Stomach (tissue), 9 donors: ENCODE measurements around the gene ZNF438. TPM values are rescaled to one million over a fixed set of nuclear protein-coding genes. Genes with fewer than 3 reads are reported as not detected.

Source experiments
- DNase-seq, 2 donors: peaks; one replicate each; pipeline versions ENCODE4 v3.0.0 to v3.0.0-alpha.2; 2013 to 2019
- H3K27ac ChIP-seq, 5 donors: fragments of 200-600 bp in 4 of 5; sonication (generic) in 4 of 5; one replicate each; pipeline ENCODE4 v1.5.1; 2013 to 2019; ENCODE audit warnings: mild to moderate bottlenecking in 1 of 5, moderate library complexity in 1 of 5
- H3K27me3 ChIP-seq, 3 donors: fragments of 200-600 bp; sonication (generic); one replicate each; pipeline ENCODE4 v1.5.1; 2017 to 2019; ENCODE audit warnings: mixed run types in 1 of 3
- H3K36me3 ChIP-seq, 4 donors: fragments of 200-600 bp; sonication (generic); 1 replicate in 3 of 4; 2 replicates in 1 of 4; pipeline ENCODE4 v1.5.1; 2016 to 2019
- H3K4me1 ChIP-seq, 4 donors: fragments of 200-600 bp; sonication (generic); one replicate each; pipeline ENCODE4 v1.5.1; 2016 to 2019
- H3K4me3 ChIP-seq, 4 donors: fragments of 200-600 bp; sonication (generic) in 3 of 4; one replicate each; pipeline ENCODE4 v1.5.1; 2016 to 2019; ENCODE audit warnings: mild to moderate bottlenecking in 1 of 4
- H3K9me3 ChIP-seq, 4 donors: fragments of 200-600 bp; sonication (generic); one replicate each; pipeline ENCODE4 v1.5.1; 2016 to 2019
- EP300 ChIP-seq: sonication (generic); formaldehyde crosslinking; IDR thresholded peaks from one replicate; pipeline ENCODE4 v1.6.1; 2017; ENCODE audit warnings: antibody characterized with exemption
- POLR2A ChIP-seq, 4 donors: fragments of 450-650 bp; IDR thresholded peaks; one replicate each; pipeline ENCODE4 v1.6.1; 2016; ENCODE audit warnings: antibody characterized with exemption in 4 of 4, control low read depth in 2 of 4, mild to moderate bottlenecking in 1 of 4, moderate library complexity in 1 of 4
- POLR2AphosphoS5 ChIP-seq, 3 donors: sonication (generic); formaldehyde crosslinking; IDR thresholded peaks; one replicate each; pipeline ENCODE4 v1.6.1; 2016; ENCODE audit warnings: antibody characterized with exemption in 3 of 3
- WGBS, 5 donors: extraction: QIAGEN DNeasy Blood & Tissue Kit in 3 of 5; methylation state at CpG; one replicate each; pipeline versions ENCODE4 v1.1.5 to v1.1.7; 2013 to 2018; 5-methylcytosine and 5-hydroxymethylcytosine counted together
- intact Hi-C: fragments of 100-400 bp; cut with DNase I; formaldehyde crosslinking; loops from one replicate; pipeline ENCODE4 v1.15.1; 2023; ENCODE audit warnings: low total_unique reads
- polyA plus RNA-seq, 3 donors: library from polyadenylated mRNA; stranded (reverse); fragments of 200-250 nt; gene quantifications; one replicate each; pipeline ENCODE4 v1.2.3, GENCODE V29; 2013
- total RNA-seq, 5 donors: library from RNA; depleted of rRNA; stranded (reverse); fragments of >200 nt; gene quantifications; one replicate each; pipeline versions ENCODE4 v1.1.0 to v1.2.3, GENCODE V29; 2014 to 2016
- TF ChIP-seq, protein P1 (sequence below), 7 experiments: fragments of 450-650 bp in 4 of 7; fragments of 200-600 bp in 3 of 7; sonication (generic) in 3 of 7; IDR thresholded peaks; one replicate each; pipeline ENCODE4 v1.5.1; 2016 to 2019; ENCODE audit warnings: antibody characterized with exemption in 7 of 7, control low read depth in 2 of 7, mild to moderate bottlenecking in 1 of 7
- donor health status: healthy with polysubstance abuse.
- donor health status: Bipolar disorder and iron deficiency.
- donor health status: healthy.

ZNF438 gene
- total and polyA plus RNA-seq, 8 donors = 3.5 to 37.9 (median 5.4) TPM; not detected in 1

DNA sequence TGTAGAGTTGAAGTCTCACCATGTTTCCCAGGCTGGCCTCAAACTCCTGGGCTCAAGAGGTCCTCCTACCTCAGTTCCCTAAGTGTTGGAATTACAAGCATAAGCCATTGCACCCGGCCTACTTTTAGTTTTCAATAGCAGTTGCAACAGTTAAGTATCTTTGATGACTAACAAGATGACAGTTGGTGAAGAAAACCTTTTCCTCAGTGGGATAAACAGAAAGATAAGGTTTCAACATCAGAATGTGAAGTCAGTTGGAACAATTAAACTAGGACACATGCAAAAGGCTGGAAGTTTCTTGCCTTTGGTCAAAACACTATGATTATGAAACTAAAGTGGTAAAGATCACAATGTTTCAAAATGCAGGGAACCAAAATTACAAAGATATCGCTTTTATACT lies 169.2 kb downstream of the ZNF438 start:
- Histone ChIP-seq H3K9me3 (no peaks in the 10 kb centered on the region), H3K27ac (peak overlapping the region in 3 of 5 donors; percentile 18 to 56 (median 39)), H3K36me3 (no peaks in the 10 kb centered on the region), H3K27me3 (no peaks in the 10 kb centered on the region), H3K4me3 (no peak overlapping the region), H3K4me1 (peaks cover 0 to 38% (median 0%) of the 10 kb centered on the region in 4 donors)
- WGBS, 5 donors = 61 to 84% (median 81%) methylated on average over 2 of the region's 2 CpGs
- DNase-seq = no peak
- intact Hi-C loops = no loop called here
- TF ChIP-seq POLR2AphosphoS5 (IDR thresholded peaks at IDR 0.05) = peak in 2 of 3 donors; percentile 58 to 63
- TF ChIP-seq POLR2A (IDR thresholded peaks at IDR 0.05) = no peak

DNA sequence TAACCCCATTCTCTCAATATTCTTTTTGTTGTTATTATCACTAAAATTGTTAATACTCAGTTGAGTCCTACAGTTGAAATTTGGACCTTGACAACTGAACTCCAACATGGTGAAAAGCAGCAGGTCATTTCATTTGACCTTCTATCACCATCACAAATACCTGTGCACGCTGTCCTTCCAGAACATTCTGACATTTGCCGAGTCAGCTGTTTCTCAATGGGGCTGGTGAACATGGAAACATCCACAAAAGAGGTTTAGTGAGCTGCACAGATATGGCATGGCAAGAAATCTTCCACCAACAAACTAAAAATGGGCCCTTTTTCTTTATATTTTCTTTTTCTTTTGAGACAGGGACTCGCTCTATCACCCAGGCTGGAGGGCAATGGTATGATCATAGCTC lies 169.7 kb downstream of the ZNF438 start:
- H3K36me3 ChIP-seq = no peaks in the 10 kb centered on the region
- no peaks in the 10 kb centered on the region for H3K9me3 ChIP-seq
- peaks cover 0 to 39% (median 0%) of the 10 kb centered on the region in 4 donors for H3K4me1 ChIP-seq
- intact Hi-C loops = no loop called here
- DNase-seq = no peak
- WGBS, 5 donors = 92 to 96% (median 93%) methylated on average over 3 of the region's 3 CpGs
- H3K27me3 ChIP-seq = no peaks in the 10 kb centered on the region
- peak overlapping the region in 3 of 5 donors; percentile 18 to 39 (median 39) for H3K27ac ChIP-seq
- TF ChIP-seq, protein P1, sequence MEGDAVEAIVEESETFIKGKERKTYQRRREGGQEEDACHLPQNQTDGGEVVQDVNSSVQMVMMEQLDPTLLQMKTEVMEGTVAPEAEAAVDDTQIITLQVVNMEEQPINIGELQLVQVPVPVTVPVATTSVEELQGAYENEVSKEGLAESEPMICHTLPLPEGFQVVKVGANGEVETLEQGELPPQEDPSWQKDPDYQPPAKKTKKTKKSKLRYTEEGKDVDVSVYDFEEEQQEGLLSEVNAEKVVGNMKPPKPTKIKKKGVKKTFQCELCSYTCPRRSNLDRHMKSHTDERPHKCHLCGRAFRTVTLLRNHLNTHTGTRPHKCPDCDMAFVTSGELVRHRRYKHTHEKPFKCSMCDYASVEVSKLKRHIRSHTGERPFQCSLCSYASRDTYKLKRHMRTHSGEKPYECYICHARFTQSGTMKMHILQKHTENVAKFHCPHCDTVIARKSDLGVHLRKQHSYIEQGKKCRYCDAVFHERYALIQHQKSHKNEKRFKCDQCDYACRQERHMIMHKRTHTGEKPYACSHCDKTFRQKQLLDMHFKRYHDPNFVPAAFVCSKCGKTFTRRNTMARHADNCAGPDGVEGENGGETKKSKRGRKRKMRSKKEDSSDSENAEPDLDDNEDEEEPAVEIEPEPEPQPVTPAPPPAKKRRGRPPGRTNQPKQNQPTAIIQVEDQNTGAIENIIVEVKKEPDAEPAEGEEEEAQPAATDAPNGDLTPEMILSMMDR (IDR thresholded peaks at IDR 0.05) = no peak
- TF ChIP-seq POLR2A (IDR thresholded peaks at IDR 0.05) (no peak), EP300 (no peak), POLR2AphosphoS5 (IDR thresholded peaks at IDR 0.05) (no peak)
- H3K4me3 ChIP-seq = no peak overlapping the region

DNA sequence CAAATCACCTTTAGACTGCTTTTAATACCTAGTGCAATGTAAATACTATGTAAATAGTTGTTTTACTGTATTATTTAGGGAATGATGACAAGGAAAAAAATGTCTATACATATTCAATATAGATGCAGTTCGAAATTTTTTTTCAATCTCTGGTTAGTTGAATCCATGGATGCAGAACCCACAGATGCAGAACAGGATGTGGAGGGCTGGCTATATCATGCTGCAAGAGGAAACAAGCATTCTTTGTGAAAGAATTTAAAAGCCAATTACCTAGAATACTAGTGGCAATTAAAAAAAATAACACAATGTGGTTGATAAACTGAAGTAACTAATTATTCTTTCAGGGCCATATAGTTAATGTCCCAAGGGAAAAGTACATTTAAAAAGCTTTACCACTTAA lies 170.4 kb downstream of the ZNF438 start:
- intact Hi-C loops = no loop called here
- WGBS, 5 donors = 70 to 85% (median 81%) methylated on average over 1 of the region's 1 CpG
- TF ChIP-seq, protein P1 (IDR thresholded peaks at IDR 0.05) = no peak
- TF ChIP-seq EP300 = no peak
- no peak for TF ChIP-seq POLR2AphosphoS5 (IDR thresholded peaks at IDR 0.05)
- TF ChIP-seq POLR2A (IDR thresholded peaks at IDR 0.05) = no peak
- H3K4me1 ChIP-seq = peaks cover 0 to 39% (median 0%) of the 10 kb centered on the region in 4 donors
- H3K27me3 ChIP-seq = no peaks in the 10 kb centered on the region
- H3K9me3 ChIP-seq = no peaks in the 10 kb centered on the region
- no peak for DNase-seq
- H3K36me3 ChIP-seq = no peaks in the 10 kb centered on the region
- no peak overlapping the region for H3K4me3 ChIP-seq
- no peak overlapping the region for H3K27ac ChIP-seq

DNA sequence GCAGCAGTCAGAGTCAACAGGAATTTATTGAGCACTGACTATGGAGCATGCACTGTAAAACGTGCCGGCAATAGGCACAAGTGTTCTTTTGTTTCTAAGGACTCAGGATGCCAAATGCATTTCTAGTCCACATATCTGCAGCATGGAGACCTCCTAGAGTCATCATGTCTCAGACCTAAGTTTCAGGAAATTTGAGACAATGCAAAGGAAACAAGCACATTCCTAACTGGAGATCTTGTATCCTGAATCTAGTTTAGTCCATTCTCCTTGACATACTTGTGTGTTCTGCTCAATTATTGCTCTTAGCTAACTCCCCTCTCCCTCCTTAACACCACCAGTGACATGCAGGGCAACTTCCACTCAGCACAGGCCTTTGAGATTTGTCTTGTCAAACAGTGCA lies 173.2 kb downstream of the ZNF438 start:
- peaks cover 0 to 38% (median 0%) of the 10 kb centered on the region in 4 donors for H3K4me1 ChIP-seq
- peak overlapping the region in 2 of 5 donors; percentile 65 to 68 for H3K27ac ChIP-seq
- intact Hi-C loops = no loop called here
- DNase-seq = no peak
- TF ChIP-seq EP300 = no peak
- TF ChIP-seq POLR2AphosphoS5 (IDR thresholded peaks at IDR 0.05) = no peak
- TF ChIP-seq, protein P1 (IDR thresholded peaks at IDR 0.05) = no peak
- no peak for TF ChIP-seq POLR2A (IDR thresholded peaks at IDR 0.05)
- H3K9me3 ChIP-seq = no peaks in the 10 kb centered on the region
- H3K4me3 ChIP-seq = no peak overlapping the region
- 68 to 85% (median 80%) methylated on average over 2 of the region's 2 CpGs for WGBS, 5 donors
- H3K27me3 ChIP-seq = no peaks in the 10 kb centered on the region
- no peaks in the 10 kb centered on the region for H3K36me3 ChIP-seq

DNA sequence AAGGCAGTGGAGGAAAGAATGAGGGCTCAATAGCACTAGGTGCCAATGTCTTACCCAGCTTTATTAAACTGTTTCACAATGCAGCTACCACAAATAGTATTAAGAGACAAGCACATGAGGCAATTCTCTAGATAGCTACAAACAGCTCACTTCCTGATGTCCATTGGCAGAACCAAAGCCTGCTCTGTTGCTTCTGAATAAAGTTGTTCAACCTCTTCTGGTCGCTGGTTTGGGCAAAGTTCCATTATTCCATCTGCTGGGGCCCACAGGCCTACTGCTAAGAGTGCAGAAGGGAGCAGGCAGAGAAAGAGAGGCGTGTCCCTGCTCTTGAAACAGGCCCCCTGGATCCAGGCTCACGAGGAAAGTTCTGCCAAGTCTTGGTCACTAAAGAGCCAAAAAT lies 173.9 kb downstream of the ZNF438 start:
- intact Hi-C loops = no loop called here
- Histone ChIP-seq H3K27ac (peak overlapping the region in 4 of 5 donors; percentile 22 to 68 (median 49)), H3K4me3 (no peak overlapping the region), H3K36me3 (no peaks in the 10 kb centered on the region), H3K27me3 (no peaks in the 10 kb centered on the region), H3K4me1 (peaks cover 0 to 32% (median 0%) of the 10 kb centered on the region in 4 donors), H3K9me3 (no peaks in the 10 kb centered on the region)
- DNase-seq = peak in 1 of 2 donors; percentile 67
- WGBS, 5 donors = 43 to 54% (median 47%) methylated on average over 3 of the region's 3 CpGs
- TF ChIP-seq, protein P1 (IDR thresholded peaks at IDR 0.05) = no peak
- TF ChIP-seq EP300 (no peak), POLR2AphosphoS5 (IDR thresholded peaks at IDR 0.05) (peak in 1 of 3 donors; percentile 58), POLR2A (IDR thresholded peaks at IDR 0.05) (no peak)
